GM19455 (cell line): ENCODE results near the gene CNGB1.
"Not testable (repeated sequence)": the region's sequence is repeated elsewhere in the genome, so short reads cannot be mapped to it uniquely, and the experiment has no call there.

Experiments used
- ATAC-seq: cut with Tn5 transposase; IDR thresholded peaks from one replicate; pipeline ENCODE4 v1.9.1; 2021; ENCODE audit not compliant: unreplicated experiment

CNGB1 gene

GRCh38 chr16:57956270-57956808, 14.6 kb downstream of the CNGB1 start:
- no peak for ATAC-seq

- no peak for ATAC-seq
These were observed 15.2 kb downstream of the CNGB1 start for GRCh38 chr16:57955572-57956188.

DNA sequence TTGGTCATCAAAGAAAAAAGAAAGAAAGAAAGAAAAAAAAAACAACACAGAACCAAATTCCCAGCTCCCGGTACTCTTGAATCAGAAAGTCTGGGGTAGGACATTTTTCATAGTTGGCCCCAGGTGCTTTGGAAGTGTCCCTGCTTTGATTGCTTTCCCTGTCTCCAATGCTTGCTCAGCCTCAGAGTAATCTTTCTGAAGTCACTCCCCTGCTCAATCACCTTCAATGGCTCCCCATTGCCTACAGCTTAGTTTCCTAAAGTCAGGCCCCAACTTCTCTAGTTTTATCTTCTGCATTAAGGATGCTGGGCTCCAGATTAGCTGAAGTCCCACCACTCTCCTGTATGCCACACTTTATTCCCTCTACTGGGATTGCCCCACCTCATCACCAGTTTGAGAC, 17.1 kb downstream of the CNGB1 start:
- no peak for ATAC-seq

DNA sequence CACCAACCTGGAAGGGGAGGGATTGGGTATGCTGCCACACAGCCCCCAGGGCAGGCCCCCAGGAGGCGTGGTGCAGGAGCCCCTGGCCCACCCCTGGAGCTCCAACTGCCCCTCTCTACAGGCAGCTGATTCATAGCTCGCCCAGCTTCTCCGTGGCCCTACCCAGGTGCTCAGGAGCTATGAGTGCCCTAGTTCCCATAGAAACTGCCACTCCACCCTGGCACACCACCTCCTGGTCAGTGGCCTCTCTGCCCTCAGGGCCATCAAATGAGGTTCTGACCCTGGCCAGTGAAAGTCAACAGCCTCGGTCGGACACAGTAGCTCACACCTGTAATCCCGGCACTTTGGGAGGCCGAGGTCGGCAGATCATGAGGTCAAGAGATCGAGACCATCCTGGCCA, 18.0 kb downstream of the CNGB1 start:
- no peak for ATAC-seq

DNA sequence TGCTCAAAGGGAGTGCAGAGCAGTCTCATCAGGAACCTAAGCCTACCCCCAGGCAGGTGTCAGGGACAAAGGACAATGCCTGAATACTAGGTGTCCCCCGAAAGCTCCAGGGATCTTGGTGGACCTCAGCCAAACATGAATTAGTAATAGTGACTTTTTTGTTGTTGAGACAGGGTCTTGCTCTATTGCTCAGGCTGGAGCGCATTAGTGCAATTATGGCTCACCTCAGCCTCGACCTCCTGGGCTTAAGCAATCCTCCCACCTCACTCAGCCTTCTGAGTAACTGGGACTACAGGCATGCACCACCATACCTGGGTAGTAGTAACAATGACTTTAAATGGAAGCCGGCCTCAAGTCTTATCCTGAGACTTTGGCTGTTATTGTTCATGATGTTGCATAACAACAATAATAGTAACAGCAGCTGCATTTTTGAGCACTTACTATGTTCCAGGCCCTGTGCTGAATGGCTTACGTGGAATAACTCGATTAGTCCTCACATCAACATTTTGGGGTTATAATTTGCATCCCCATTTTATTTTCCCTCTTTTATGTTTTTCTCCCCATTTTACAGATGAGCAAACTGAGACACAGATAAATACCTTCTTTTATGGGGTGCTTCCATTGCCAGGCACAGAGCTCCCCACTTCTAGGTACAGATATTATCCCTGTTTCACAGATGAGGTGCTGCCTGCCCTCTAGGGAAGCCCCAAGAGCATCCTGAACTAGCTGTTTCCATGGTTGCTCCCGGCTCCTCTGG, 19.5 kb downstream of the CNGB1 start:
- ATAC-seq: no peak

GRCh38 chr16:57950382-57950781, 20.5 kb downstream of the CNGB1 start:
- no peak for ATAC-seq

- ATAC-seq: no peak
These were observed 21.2 kb downstream of the CNGB1 start for GRCh38 chr16:57949595-57950238.

DNA sequence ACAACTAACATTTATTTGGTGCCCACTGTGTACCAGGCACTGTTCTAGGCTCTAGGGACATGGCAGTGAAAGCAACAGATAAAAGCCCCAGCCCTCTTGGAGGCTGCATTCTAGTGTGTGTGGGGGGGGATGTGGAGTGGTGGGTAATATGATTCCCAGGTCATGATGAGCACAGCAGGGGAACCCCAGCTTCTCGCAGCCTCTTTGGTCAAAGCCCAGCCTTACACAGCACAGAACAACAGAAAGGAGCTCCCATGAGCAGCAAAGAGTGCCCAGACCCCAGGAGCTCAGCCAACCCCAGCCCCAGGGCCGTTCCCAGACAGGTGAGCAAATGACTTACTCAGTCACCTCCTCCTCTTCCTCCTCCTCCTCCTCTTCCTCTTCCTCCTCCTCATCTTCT, 21.9 kb downstream of the CNGB1 start:
- no peak for ATAC-seq

DNA sequence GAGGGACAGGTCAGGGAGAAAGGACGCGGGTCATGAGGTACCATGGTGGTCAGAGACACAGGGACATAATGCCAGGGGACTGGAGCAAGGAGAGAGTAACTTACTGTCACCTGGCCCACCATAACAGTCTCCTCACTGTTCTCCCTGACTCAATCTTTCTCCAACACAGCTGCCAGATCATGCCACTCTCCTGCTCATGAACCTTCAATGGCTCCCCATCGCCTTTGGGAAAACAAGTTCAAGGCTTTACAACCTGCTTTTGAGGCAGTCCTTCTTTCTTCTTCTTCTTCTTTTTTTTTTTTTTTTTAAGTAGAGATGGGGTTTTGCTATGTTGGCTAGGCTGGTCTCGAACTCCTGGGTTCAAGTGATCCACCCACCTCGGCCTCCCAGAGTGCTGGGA, 22.9 kb downstream of the CNGB1 start:
- ATAC-seq: no peak

DNA sequence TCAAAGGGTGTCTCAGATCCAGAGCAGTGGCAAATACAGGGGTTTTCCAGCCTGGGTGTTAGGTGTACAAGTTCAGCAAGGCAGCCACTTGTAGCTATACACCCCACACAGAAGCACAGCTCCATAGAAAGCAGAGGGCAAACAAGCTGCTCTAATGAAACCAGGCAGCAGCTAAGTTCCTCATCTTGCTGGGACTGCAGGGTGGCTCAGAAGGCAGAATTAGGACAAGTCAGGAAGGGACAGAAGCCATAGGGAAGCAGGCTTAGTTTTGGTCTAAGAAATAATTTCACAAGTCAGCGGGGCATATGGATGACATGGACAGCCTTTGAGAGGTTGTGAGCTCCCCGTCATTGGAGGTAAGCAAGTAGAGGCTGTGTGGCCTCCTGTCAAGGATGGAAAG, 23.7 kb downstream of the CNGB1 start:
- ATAC-seq: no peak

DNA sequence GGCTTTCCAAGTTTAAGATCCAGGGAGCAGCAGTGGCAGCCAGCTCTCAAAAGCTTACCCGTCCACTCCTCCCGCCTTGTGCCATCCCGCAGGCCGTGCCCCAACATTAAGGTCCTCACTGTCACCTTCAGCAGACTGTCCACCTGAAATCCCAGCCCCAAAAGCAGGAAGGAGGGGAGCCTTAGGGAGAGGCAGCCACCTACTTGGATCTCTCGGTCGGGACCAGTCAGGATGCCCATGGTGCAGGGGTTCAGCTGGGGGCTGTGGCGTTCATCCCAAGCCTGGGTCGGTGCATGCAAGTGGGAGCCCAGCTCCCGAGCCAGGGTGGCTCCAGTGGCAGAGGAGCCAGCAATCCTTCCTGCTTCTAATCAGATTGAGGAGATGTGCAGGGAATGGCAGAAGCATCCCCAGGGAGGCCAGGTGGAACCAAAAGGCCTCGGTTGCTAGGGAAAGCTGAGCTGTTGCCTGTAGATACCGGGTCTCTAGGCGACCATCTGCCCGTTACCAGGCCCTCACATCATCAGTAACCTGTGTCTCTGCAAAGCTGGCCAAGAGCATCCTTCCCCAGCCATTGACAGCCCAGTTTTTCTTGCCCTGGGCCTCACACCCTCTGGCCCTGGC, 24.6 kb downstream of the CNGB1 start:
- no peak for ATAC-seq

DNA sequence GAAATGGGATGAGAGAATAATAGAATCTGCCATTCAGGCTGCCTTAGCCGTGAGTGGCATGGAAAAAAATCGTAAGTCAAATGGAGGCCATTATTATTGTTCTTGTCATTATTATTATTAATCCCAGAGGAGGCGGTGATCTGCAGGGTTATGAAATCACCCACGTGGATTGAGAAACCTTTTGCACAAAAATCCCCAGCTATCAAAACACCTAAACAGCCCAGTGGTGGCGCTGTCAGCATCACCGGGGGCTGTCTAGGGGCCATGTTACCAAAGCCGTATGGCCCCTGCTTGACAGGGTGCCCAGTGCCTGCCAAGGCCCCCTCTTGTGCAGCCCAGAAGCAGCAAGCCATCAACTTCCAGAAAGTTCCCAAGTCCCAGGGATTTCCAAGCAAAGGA, 25.2 kb downstream of the CNGB1 start:
- no peak for ATAC-seq

DNA sequence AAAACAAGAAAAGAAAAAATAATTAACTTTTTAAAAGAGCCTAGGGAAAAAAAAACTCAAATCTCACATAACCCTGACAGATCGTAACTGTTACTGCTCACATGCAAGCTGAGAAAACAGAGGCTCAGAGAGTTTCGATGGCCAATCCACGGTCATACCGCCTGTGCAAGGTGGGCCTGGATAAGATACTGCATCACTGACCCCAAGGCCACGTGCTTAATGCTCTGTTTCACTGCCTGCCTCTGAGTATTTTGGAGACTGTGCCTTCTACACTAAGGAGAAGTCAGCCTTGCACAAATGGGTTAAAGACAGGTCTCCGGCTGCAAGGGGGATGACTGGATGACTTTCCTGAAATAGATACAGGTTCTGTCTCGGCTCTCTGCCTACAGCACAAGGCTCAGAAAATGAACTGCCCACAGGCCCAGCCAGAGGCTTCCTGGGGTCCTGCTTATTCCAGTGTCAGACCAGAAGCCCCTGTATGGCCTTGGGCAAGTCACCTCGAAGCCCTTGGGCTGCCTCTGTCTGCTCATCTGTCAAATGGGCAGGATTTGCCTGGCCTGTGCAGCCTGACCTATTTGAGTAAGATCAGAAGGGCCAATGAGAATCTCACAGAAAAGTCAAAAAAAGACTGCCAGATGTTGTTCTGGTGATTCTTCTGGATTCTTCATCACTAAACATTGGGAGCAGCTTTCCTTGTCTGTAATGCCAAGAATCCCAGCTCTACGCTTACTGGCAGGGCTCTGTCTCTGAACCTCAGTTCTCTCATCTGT, 25.8 kb downstream of the CNGB1 start:
- ATAC-seq: no peak

GRCh38 chr16:57943381-57943780, 27.5 kb downstream of the CNGB1 start:
- not testable (repeated sequence) for ATAC-seq

DNA sequence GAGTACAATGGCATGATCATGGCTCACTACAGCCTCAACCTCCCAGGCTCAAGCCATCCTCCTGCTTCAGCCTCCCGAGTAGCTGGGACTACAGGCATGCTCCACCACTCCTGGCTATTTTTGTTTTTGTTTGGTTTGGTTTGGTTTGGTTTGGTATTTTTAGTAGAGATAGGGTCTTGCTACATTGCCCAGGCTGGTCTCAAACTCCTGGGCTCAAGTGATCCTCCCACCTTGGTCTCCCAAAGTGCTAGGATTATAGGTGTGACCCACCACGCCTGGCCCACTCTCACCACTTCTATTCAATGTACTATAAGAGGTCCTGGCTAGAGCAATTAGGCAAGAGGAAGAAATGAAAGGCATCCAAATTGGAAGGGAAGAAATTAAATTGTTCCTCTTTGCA, 29.0 kb downstream of the CNGB1 start:
- ATAC-seq: not testable (repeated sequence)

DNA sequence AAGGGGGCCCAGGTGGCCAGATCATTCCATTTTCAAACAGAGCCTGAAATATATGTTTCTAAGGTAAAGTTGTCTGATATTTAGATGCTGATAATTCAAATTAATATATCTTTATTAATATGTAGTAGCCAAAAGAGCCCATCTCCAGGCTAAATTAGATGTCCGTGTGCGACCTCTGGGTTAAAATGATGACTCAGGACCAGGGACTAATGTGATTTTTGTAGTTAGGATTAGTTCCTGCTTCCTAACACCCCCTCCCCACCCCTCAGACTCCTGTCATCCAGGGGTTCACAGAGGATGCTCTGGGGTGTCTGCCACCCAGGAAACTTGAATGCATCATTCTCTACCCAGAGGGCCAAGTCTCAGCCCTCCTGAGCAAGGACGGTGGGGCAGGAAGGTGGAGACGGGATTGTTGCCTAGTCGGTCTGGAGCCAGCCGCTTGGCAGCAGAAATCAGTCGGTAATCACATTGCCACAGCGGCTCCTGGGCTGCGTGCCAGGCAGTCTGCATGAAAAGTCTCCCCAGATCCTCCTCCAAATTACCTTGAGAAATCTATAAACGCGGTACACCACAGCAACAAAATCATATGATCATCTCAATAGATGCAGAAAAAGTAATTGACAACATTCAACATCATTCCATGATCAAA, 29.8 kb downstream of the CNGB1 start:
- ATAC-seq: no peak

- no peak for ATAC-seq
These were observed 30.5 kb downstream of the CNGB1 start for GRCh38 chr16:57940382-57940966.

GRCh38 chr16:57939872-57940224, 31.1 kb downstream of the CNGB1 start:
- ATAC-seq: no peak

GRCh38 chr16:57938936-57939871, 31.7 kb downstream of the CNGB1 start:
- no peak for ATAC-seq
